Tibial nerve (tissue), 4 donors: ENCODE results near the gene TBC1D2B. TPM values are rescaled to one million over a fixed set of nuclear protein-coding genes. Genes with fewer than 3 reads are reported as not detected.
"Not testable (repeated sequence)": the region's sequence is repeated elsewhere in the genome, so short reads cannot be mapped to it uniquely, and the experiment has no call there.

ENCODE experiments used
- DNase-seq, 2 donors: peaks; one replicate each; pipeline ENCODE4 v3.0.0-alpha.2; 2019; ENCODE audit warnings: low spot score in 2 of 2
- H3K27ac ChIP-seq, 4 donors: fragments of 200-600 bp; sonication (generic) in 3 of 4; one replicate each; pipeline ENCODE4 v1.5.1; 2017 to 2019; ENCODE audit warnings: mild to moderate bottlenecking in 1 of 4
- H3K27me3 ChIP-seq, 2 donors: fragments of 200-600 bp; sonication (generic) in 1 of 2; one replicate each; pipeline versions ENCODE4 v1.5.1 to v1.6.0; 2017 to 2019
- H3K36me3 ChIP-seq, 3 donors: fragments of 200-600 bp; sonication (generic); one replicate each; pipeline ENCODE4 v1.5.1; 2018 to 2019
- H3K4me1 ChIP-seq, 4 donors: fragments of 200-600 bp; sonication (generic) in 3 of 4; one replicate each; pipeline ENCODE4 v1.5.1; 2017 to 2019
- H3K4me3 ChIP-seq, 4 donors: fragments of 200-600 bp; sonication (generic) in 3 of 4; one replicate each; pipeline ENCODE4 v1.5.1; 2017 to 2019; ENCODE audit warnings: mild to moderate bottlenecking in 1 of 4, moderate library complexity in 1 of 4
- H3K9me3 ChIP-seq, 4 donors: fragments of 200-600 bp; sonication (generic) in 3 of 4; one replicate each; pipeline ENCODE4 v1.5.1; 2017 to 2019
- CTCF ChIP-seq, 5 experiments: fragments of 200-600 bp in 3 of 5; fragments of 450-650 bp in 2 of 5; sonication (generic) in 3 of 5; IDR thresholded peaks; one replicate each; pipeline ENCODE4 v1.5.1; 2016 to 2019; ENCODE audit warnings: antibody characterized with exemption in 5 of 5, mild to moderate bottlenecking in 3 of 5, moderate library complexity in 2 of 5
- EP300 ChIP-seq, 2 donors: sonication (generic); formaldehyde crosslinking; IDR thresholded peaks; one replicate each; pipeline ENCODE4 v1.6.1; 2017; ENCODE audit warnings: antibody characterized with exemption in 2 of 2, mild to moderate bottlenecking in 1 of 2
- POLR2A ChIP-seq, 2 donors: fragments of 450-650 bp; IDR thresholded peaks; one replicate each; pipeline ENCODE4 v1.6.1; 2017; ENCODE audit warnings: antibody characterized with exemption in 2 of 2, mild to moderate bottlenecking in 2 of 2, moderate library complexity in 2 of 2
- WGBS, 2 donors: methylation state at CpG; one replicate each; pipeline ENCODE4 v1.1.5; 2018; 5-methylcytosine and 5-hydroxymethylcytosine counted together
- total RNA-seq, 4 donors: library from RNA; depleted of rRNA; stranded (reverse); fragments of >200 nt; gene quantifications; one replicate each; pipeline ENCODE4 v1.1.0, GENCODE V29; 2016

Gene TBC1D2B
- total RNA-seq, 4 donors from 2014 or later = 64.5 to 127 (median 94.5) TPM

GRCh38 chr15:77983708-77984445 lies 93.6 kb downstream of the TBC1D2B start:
- TF ChIP-seq CTCF (IDR thresholded peaks at IDR 0.05) (no peak), EP300 (IDR thresholded peaks at IDR 0.05) (no peak), POLR2A (IDR thresholded peaks at IDR 0.05) (no peak)
- Histone ChIP-seq H3K27ac (no peak overlapping the region), H3K9me3 (no peaks in the 10 kb centered on the region), H3K4me3 (no peak overlapping the region), H3K27me3 (no peaks in the 10 kb centered on the region), H3K4me1 (peaks cover 0 to 16% (median 0%) of the 10 kb centered on the region in 4 donors), H3K36me3 (no peaks in the 10 kb centered on the region)
- WGBS, 2 donors = 50 to 51% methylated on average over 13 to 15 of the region's 15 CpGs
- DNase-seq = no peak

DNA sequence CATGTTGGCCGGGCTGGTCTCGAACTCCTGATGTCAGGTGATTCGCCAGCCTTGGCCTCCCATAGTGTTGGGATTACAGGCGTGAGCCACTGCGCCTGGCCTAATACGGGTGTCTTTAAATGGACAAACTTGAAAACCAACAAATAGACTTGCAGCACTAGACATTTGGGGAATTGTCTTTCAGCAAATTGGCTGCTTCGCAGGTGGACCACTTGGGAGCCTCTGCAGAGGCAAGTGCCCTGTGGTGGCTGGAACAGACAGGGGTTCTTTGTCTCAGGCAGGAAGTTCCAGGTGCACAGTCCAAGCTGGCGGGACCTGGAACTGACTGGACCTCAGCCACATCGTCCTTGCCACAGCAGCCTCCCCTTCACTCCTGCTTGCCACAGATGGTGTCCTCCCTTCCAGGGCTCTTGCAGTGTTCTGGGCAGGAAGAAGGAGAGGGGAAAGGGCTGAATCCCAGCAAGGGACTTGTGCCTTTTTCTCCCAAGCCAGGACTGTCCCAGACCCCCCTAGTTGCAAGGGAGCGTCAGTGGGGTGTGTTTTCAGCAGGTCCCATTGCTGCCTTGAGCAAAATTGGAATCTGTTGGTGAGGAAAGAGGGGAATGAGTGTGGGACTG lies 94.3 kb downstream of the TBC1D2B start:
- DNase-seq = no peak
- no peaks in the 10 kb centered on the region for H3K27me3 ChIP-seq
- WGBS, 2 donors = 76 to 84% methylated on average over 8 to 10 of the region's 10 CpGs
- no peaks in the 10 kb centered on the region for H3K36me3 ChIP-seq
- no peak overlapping the region for H3K27ac ChIP-seq
- no peaks in the 10 kb centered on the region for H3K9me3 ChIP-seq
- no peak overlapping the region for H3K4me3 ChIP-seq
- no peak for TF ChIP-seq POLR2A (IDR thresholded peaks at IDR 0.05)
- TF ChIP-seq EP300 (IDR thresholded peaks at IDR 0.05) = no peak
- TF ChIP-seq CTCF (IDR thresholded peaks at IDR 0.05) = no peak
- H3K4me1 ChIP-seq = peaks cover 0 to 11% (median 0%) of the 10 kb centered on the region in 4 donors

DNA sequence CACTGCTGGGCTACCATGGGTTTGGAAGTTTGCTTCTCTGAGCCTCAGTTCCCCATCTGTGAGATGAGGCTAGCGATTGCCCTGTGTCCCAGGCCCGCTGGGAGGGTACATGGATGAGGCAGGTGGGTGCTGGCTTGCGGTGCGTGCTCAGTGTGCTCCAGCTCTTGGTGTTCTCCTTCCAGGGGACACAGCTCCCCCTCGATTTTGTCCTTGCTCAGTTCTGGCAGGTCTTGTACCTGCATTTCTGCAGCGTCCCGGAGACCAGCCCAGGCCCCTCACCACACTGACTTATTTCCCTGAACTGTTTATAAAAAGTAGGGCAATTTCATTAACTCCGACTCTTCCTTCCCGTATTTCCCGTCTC lies 95.4 kb downstream of the TBC1D2B start:
- no peak for DNase-seq
- Histone ChIP-seq H3K27ac (no peak overlapping the region), H3K9me3 (no peaks in the 10 kb centered on the region), H3K4me1 (peaks cover 0 to 3% (median 0%) of the 10 kb centered on the region in 4 donors), H3K36me3 (no peaks in the 10 kb centered on the region), H3K27me3 (no peaks in the 10 kb centered on the region), H3K4me3 (no peak overlapping the region)
- TF ChIP-seq EP300 (IDR thresholded peaks at IDR 0.05) (no peak), CTCF (IDR thresholded peaks at IDR 0.05) (no peak), POLR2A (IDR thresholded peaks at IDR 0.05) (no peak)
- WGBS, 2 donors = 80 to 84% methylated on average over 8 to 10 of the region's 10 CpGs

DNA sequence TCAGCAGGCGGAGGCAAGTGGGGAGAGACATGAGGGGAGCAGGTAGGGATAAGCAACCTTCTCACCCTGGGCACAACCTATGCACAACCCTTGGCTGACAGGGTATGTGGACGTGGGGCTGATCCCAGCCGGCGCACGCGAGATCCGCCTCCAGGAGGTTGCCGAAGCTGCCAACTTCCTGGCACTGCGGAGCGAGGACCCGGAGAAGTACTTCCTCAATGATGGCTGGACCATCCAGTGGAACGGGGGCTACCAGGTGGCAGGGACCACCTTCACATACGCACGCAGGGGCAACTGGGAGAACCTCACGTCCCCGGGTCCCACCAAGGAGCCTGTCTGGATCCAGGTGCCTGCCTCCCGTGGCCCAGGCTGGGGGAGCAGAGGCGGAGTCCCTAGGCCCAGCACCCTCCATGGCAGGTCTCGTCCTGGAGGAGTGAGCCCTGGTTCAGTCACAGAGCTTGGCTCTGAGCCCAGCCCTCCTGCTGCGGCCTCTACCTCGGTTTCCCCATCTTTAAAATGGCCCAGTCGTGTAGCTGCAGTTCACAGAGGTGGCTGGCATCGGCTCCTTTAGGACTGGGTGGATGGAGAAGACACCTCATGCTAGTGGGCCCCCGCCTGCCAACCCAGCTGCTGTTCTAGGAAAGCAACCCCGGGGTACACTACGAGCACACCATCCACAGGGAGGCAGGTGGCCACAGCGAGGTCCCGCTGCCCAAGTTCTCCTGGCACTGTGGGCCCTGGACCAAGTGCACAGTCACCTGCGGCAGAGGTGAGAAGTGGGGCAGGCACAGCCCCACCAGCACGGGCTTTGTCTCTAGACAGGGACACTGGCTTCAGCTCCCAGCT lies 96.0 kb downstream of the TBC1D2B start:
- TF ChIP-seq CTCF (IDR thresholded peaks at IDR 0.05) (no peak), EP300 (IDR thresholded peaks at IDR 0.05) (no peak), POLR2A (IDR thresholded peaks at IDR 0.05) (no peak)
- Histone ChIP-seq H3K4me3 (no peak overlapping the region), H3K36me3 (no peaks in the 10 kb centered on the region), H3K9me3 (no peaks in the 10 kb centered on the region), H3K27ac (no peak overlapping the region), H3K4me1 (no peaks in the 10 kb centered on the region), H3K27me3 (no peaks in the 10 kb centered on the region)
- DNase-seq = no peak
- WGBS, 2 donors = 83 to 86% methylated on average over 24 to 30 of the region's 30 CpGs

GRCh38 chr15:77980674-77981073 lies 96.8 kb downstream of the TBC1D2B start:
- not testable (repeated sequence) for H3K27me3 ChIP-seq, H3K9me3 ChIP-seq, H3K27ac ChIP-seq, H3K36me3 ChIP-seq, H3K4me1 ChIP-seq, H3K4me3 ChIP-seq, DNase-seq
- 87 to 90% methylated on average over 5 of the region's 5 CpGs for WGBS, 2 donors
